HG02870 (cell line): Measurements from ENCODE around the gene RHD.
"Not testable (repeated sequence)": the region's sequence is repeated elsewhere in the genome, so short reads cannot be mapped to it uniquely, and the experiment has no call there.

Experiments
- ATAC-seq: cut with Tn5 transposase; IDR thresholded peaks from one replicate; pipeline ENCODE4 v1.9.1; 2021; ENCODE audit warnings: mild to moderate bottlenecking, moderate library complexity; ENCODE audit not compliant: unreplicated experiment

The RHD gene

GRCh38 chr1:25272238-25272637 is at the start of gene RHD:
RHD (plus strand) TSS chr1:25272509; CDS start chr1:25272548, 39 bp downstream.
- not testable (repeated sequence) for ATAC-seq

- ATAC-seq: no peak
Measured at GRCh38 chr1:25222606-25223005, 49.7 kb upstream of the RHD start.

GRCh38 chr1:25223471-25223870 is 48.8 kb upstream of the RHD start:
- no peak for ATAC-seq

GRCh38 chr1:25232027-25232865 is 40.1 kb upstream of the RHD start, which contains the start of gene SYF2:
SYF2 (minus strand) TSS chr1:25232502; CDS start chr1:25232467, 35 bp downstream.
- ATAC-seq: peak; percentile 71

- ATAC-seq: peak; percentile 65
Measured at GRCh38 chr1:25232866-25233784, 39.2 kb upstream of the RHD start.

- ATAC-seq: not testable (repeated sequence)
Measured at GRCh38 chr1:25235411-25235810, 36.9 kb upstream of the RHD start.

GRCh38 chr1:25236261-25236660 is 36.0 kb upstream of the RHD start:
- not testable (repeated sequence) for ATAC-seq

- ATAC-seq: no peak
Measured at GRCh38 chr1:25238046-25238445, 34.3 kb upstream of the RHD start.

GRCh38 chr1:25239681-25240541 is 32.4 kb upstream of the RHD start:
- peak; percentile 68 for ATAC-seq

- no peak for ATAC-seq
Measured at GRCh38 chr1:25243907-25244306, 28.4 kb upstream of the RHD start.

GRCh38 chr1:25245393-25245792 is 26.9 kb upstream of the RHD start:
- no peak for ATAC-seq

GRCh38 chr1:25245809-25246599 is 26.3 kb upstream of the RHD start:
- ATAC-seq: no peak

GRCh38 chr1:25246600-25247023 is 25.7 kb upstream of the RHD start:
- ATAC-seq: peak; percentile 3

- peak; percentile 79 for ATAC-seq
Measured at GRCh38 chr1:25247024-25247828, 25.1 kb upstream of the RHD start, which contains the start of gene RSRP1. RSRP1 (minus strand) TSS chr1:25247454; CDS start chr1:25246963, 491 bp downstream.

- ATAC-seq: peak; percentile 30
Measured at GRCh38 chr1:25247829-25248754, 24.2 kb upstream of the RHD start.

- no peak for ATAC-seq
Measured at GRCh38 chr1:25253911-25254310, 18.4 kb upstream of the RHD start.

- ATAC-seq: no peak
Measured at GRCh38 chr1:25255706-25256577, 16.4 kb upstream of the RHD start.
